OCI-LY7 (cell line): Measurements from ENCODE around the gene AGRN.

Experiments
- CTCF ChIP-seq: fragments of 200-600 bp; sonication (generic); conservative IDR thresholded peaks from 2 replicates; pipeline ENCODE4 v1.5.1; 2014; ENCODE audit warnings: mild to moderate bottlenecking, antibody characterized with exemption, low read length, moderate library complexity, mixed read lengths
- EZH2phosphoT487 ChIP-seq: fragments of 200-600 bp; sonication (generic); IDR thresholded peaks from 2 replicates; pipeline ENCODE4 v1.6.1; 2018; ENCODE audit warnings: low read depth, borderline replicate concordance, mild to moderate bottlenecking, mixed run types, antibody characterized with exemption, low read length, moderate library complexity, mixed read lengths

- TF ChIP-seq CTCF (no peak), EZH2phosphoT487 (no peak)
Observed at GRCh38 chr1:980602-981395, 39.1 kb upstream of the AGRN start.
